Thoracic aorta (tissue), 2 donors: ENCODE data around the gene SLC6A19. TPM values are rescaled to one million over a fixed set of nuclear protein-coding genes. Genes with fewer than 3 reads are reported as not detected.

ENCODE experiments used
- ATAC-seq: fragments of 150-250 bp; one replicate; pipeline ENCODE4 v1.8.0; 2017; ENCODE audit warnings: low read depth; ENCODE audit not compliant: insufficient number of reproducible peaks, low FRiP score
- DNase-seq: peaks from one replicate; pipeline ENCODE4 v3.0.0-alpha.2; 2020; ENCODE audit warnings: low spot score
- H3K27ac ChIP-seq, 2 donors: fragments of 200-600 bp; sonication (generic); 1 replicate in 1 of 2; 2 replicates in 1 of 2; pipeline ENCODE4 v1.5.1; 2016; ENCODE audit warnings: mild to moderate bottlenecking in 2 of 2, moderate library complexity in 2 of 2
- H3K27me3 ChIP-seq: fragments of 200-600 bp; sonication (generic); replicated peaks from 2 replicates; pipeline ENCODE4 v1.6.0; 2016; ENCODE audit warnings: mild to moderate bottlenecking; ENCODE audit not compliant: insufficient read depth
- H3K36me3 ChIP-seq: fragments of 200-600 bp; sonication (generic); one replicate; pipeline ENCODE4 v1.5.1; 2016
- H3K4me1 ChIP-seq, 2 donors: fragments of 200-600 bp; sonication (generic); 1 replicate in 1 of 2; 2 replicates in 1 of 2; pipeline versions ENCODE4 v1.5.1 to v1.6.0; 2016; ENCODE audit warnings: low read depth in 2 of 2, mild to moderate bottlenecking in 1 of 2; ENCODE audit not compliant: control insufficient read depth in 1 of 2
- H3K4me3 ChIP-seq: fragments of 200-600 bp; sonication (generic); 2 replicates; pipeline ENCODE4 v1.5.1; 2016; ENCODE audit warnings: mild to moderate bottlenecking
- H3K9me3 ChIP-seq: fragments of 200-600 bp; sonication (generic); 2 replicates; pipeline ENCODE4 v1.5.1; 2016
- CTCF ChIP-seq: fragments of 200-600 bp; sonication (generic); IDR thresholded peaks from one replicate; pipeline ENCODE4 v1.5.1; 2019; ENCODE audit warnings: antibody characterized with exemption
- total RNA-seq, 2 donors: library from RNA; depleted of rRNA; stranded (reverse); fragments of >200 nt; gene quantifications; one replicate each; pipeline versions ENCODE4 v1.1.0 to v1.2.3, GENCODE V29; 2016

The SLC6A19 gene
- total RNA-seq, 2 donors from 2014 or later: not detected

DNA sequence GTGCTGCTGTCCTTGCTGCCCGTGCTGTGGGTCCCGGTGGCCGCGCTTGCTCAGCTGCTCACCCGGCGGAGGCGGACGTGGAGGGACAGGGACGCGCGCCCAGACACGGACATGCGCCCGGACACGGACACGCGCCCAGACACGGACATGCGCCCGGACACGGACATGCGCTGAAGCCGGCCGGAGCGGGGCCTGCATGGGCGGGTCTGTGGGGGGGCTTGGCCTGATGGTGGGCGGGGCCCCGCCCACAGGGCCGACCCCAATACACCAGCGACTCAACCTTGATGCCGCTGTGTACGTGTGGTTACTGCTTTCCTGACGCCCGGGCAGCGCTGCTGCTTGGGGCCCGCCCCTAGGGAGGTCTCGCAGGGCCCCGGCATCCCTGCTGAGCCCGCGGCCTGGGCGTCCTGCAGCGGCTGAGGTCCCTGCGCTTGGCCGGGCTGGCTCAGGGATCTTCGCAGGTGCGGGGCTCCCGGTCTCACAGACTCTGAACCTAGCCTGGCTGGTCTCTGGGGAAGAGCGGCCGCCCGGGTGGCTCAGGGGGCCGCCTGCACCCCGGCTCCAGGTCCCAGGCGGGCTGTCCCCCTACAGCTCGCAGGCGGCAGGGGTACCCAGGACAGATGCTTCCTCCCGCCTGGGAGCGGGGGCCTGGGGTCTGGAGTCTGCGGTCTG is 44.6 kb downstream of the SLC6A19 start:
- TF ChIP-seq CTCF: no peak
- DNase-seq (no peak), ATAC-seq (no peak)
- no peaks in the 10 kb centered on the region for H3K27me3 ChIP-seq
- no peaks in the 10 kb centered on the region for H3K36me3 ChIP-seq
- H3K4me1 ChIP-seq: no peaks in the 10 kb centered on the region
- no peak overlapping the region for H3K27ac ChIP-seq
- no peaks in the 10 kb centered on the region for H3K9me3 ChIP-seq
- no peak overlapping the region for H3K4me3 ChIP-seq

DNA sequence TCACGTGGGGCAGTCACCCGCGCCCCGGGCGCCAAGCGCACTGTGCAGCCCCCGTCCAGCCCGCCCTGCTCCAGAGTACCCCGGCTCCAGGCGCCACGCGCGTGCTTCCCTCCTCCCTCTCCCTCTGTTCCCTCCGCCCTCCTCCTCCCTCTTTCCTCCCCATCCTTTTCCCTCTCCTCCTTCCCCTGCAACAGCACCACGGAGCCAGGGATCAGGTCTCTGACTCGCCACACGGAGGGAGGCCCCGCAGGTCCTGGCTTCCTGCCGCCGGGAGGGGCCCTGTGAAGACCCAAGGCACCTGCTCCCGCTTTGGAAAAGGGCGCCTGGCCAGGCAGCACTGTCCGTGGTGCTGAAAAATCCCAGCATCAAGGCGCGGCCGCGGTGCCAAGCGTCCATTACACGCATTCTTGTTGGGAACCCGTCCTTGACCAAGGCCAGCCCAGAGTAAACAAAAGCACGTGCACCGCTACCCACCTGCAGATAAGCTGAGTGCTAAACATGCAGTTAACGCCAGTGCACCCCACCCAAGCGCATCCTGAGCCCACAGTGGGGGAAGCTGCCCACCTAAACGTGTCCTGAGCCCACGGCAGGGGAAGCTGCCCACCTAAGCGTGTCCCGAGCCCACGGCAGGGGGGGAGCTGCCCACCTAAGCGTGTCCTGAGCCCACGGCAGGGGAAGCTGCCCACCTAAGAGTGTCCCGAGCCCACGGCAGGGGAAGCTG is 45.5 kb downstream of the SLC6A19 start:
- H3K9me3 ChIP-seq: no peaks in the 10 kb centered on the region
- no peak for ATAC-seq
- H3K36me3 ChIP-seq: no peaks in the 10 kb centered on the region
- H3K27ac ChIP-seq: no peak overlapping the region
- no peak overlapping the region for H3K4me3 ChIP-seq
- H3K27me3 ChIP-seq: no peaks in the 10 kb centered on the region
- DNase-seq: no peak
- TF ChIP-seq CTCF: no peak
- no peaks in the 10 kb centered on the region for H3K4me1 ChIP-seq

DNA sequence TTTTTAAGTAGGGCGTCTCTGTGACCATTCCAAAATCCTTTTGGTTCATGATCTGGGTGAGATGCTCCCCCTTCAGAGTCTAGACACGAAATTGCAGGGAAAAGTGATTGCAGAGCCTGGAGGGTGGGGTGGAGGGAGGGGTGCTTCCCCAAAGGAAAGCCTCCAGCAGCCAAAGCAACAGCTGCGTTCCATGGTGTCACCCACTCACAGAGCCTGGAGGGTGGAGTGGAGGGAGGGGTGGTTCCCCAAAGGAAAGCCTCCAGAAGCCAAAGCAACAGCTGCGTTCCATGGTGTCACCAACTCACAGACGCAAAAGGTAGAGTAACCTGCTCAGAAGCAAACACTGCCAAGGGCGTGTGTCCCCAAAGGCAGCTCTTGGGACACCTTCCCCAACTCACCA is 46.4 kb downstream of the SLC6A19 start:
- DNase-seq: no peak
- no peak overlapping the region for H3K27ac ChIP-seq
- H3K4me3 ChIP-seq: no peak overlapping the region
- no peaks in the 10 kb centered on the region for H3K4me1 ChIP-seq
- no peaks in the 10 kb centered on the region for H3K36me3 ChIP-seq
- H3K27me3 ChIP-seq: no peaks in the 10 kb centered on the region
- no peaks in the 10 kb centered on the region for H3K9me3 ChIP-seq
- no peak for TF ChIP-seq CTCF
- ATAC-seq: no peak

DNA sequence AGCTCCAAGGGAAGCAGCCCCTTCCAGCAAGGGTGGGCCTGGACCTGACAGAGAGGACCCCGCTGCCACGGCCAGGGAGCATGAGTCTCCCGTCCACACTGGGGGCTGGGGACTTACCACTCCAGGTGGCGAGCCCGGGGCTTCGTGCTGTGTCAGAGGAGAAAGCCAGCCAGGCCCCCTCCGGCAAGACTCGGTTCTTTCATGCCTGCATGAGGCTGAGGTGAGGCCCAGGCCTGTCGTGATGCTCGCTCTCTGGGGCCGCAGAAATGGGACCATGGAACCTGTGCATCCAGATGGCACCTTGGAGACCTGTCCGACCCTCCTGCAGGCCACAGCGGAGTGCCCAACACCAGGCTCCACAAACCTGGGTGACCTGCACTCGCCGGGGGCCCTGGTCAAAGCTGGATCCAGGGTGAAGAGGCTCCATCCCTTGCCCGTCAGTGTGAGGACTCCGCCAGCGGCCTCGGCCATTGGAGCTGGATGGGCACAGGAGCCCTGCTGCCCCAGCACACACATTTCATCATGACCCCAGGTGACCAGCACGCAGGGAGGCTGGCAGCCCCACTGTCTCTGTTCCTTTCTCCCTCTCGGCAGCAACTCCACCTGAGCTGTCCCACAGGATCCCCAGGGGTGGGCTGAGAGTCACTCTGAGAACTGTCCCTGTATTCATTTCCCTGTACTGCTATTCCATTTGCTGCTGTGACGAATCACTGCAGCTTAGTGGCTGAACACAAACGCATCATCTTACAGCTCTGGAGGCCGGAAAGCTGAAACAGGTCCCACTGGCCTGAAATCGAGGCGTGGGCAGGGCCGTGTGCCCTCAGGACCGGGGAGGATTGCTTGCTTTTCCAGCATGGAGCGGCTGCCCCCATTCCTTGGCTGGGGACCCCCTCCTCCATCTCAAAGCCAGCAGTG is 48.2 kb downstream of the SLC6A19 start:
- H3K4me1 ChIP-seq: no peaks in the 10 kb centered on the region
- no peak overlapping the region for H3K27ac ChIP-seq
- no peak overlapping the region for H3K4me3 ChIP-seq
- ATAC-seq (no peak), DNase-seq (no peak)
- H3K27me3 ChIP-seq: no peaks in the 10 kb centered on the region
- no peak for TF ChIP-seq CTCF
- no peaks in the 10 kb centered on the region for H3K9me3 ChIP-seq
- no peaks in the 10 kb centered on the region for H3K36me3 ChIP-seq
